Mammary microvascular endothelial cell (primary cell): Measurements from ENCODE around the gene RPS6KB2. TPM values are rescaled to one million over a fixed set of nuclear protein-coding genes. Genes with fewer than 3 reads are reported as not detected.

Source experiments
- total RNA-seq: library from RNA; depleted of rRNA; stranded (reverse); fragments of >200 nt; gene quantifications from 2 replicates; pipeline ENCODE4 v1.2.3, GENCODE V29; 2015

RPS6KB2 gene
- 66.0 and 76.4 TPM in 2 replicates for total RNA-seq

GRCh38 chr11:67428052-67429001, at the start of gene RPS6KB2:
RPS6KB2 (plus strand) TSS chr11:67428494; CDS start chr11:67428546, 52 bp downstream.

GRCh38 chr11:67391304-67392182, 36.8 kb upstream of the RPS6KB2 start, which contains the start of gene RAD9A:
RAD9A (plus strand) TSS chr11:67391986; CDS start chr11:67392045, 59 bp downstream.

GRCh38 chr11:67401495-67402191, 26.7 kb upstream of the RPS6KB2 start, which contains the start of gene PPP1CA:
PPP1CA (minus strand) TSS chr11:67401858; CDS start chr11:67401782, 76 bp downstream.

GRCh38 chr11:67415501-67416304, 12.6 kb upstream of the RPS6KB2 start, which contains the start of gene CARNS1:
CARNS1 (plus strand) TSS chr11:67415678; CDS start chr11:67416200, 522 bp downstream.

GRCh38 chr11:67437082-67437808, 9.0 kb downstream of the RPS6KB2 start, which contains the start of gene PTPRCAP:
PTPRCAP (minus strand) TSS chr11:67437682; CDS start chr11:67437619, 63 bp downstream.

GRCh38 chr11:67452141-67452952, 24.1 kb downstream of the RPS6KB2 start, which contains the start of gene GPR152:
GPR152 (minus strand) TSS chr11:67452729; CDS start chr11:67452724, 5 bp downstream.

GRCh38 chr11:67455054-67455453, 26.8 kb downstream of the RPS6KB2 start, which contains the start of gene CABP4:
CABP4 (plus strand) TSS chr11:67455354; CDS start chr11:67455424, 70 bp downstream.

GRCh38 chr11:67468759-67469507, 40.6 kb downstream of the RPS6KB2 start, which contains the start of gene TMEM134:
TMEM134 (minus strand) TSS chr11:67469251; CDS start chr11:67469192, 59 bp downstream.

GRCh38 chr11:67482827-67483798, 54.8 kb downstream of the RPS6KB2 start, which contains the start of gene AIP:
AIP (plus strand) TSS chr11:67483026; CDS start chr11:67483159, 133 bp downstream.

Other genes starting within 250 kb of the RPS6KB2 start
- 43.1 and 47.3 TPM in 2 replicates for gene GRK2, start 162.0 kb upstream of the RPS6KB2 start, total RNA-seq
- gene ANKRD13D, start 139.2 kb upstream of the RPS6KB2 start, total RNA-seq = 19.1 and 24.3 TPM in 2 replicates
- 12.5 and 24.0 TPM in 2 replicates for gene SSH3, start 125.0 kb upstream of the RPS6KB2 start, total RNA-seq
- 89.9 and 100 TPM in 2 replicates for gene POLD4, start 74.9 kb upstream of the RPS6KB2 start, total RNA-seq
- 6.3 and 6.8 TPM in 2 replicates for gene CLCF1, start 54.9 kb upstream of the RPS6KB2 start, total RNA-seq
- 4.6 and 7.9 TPM in 2 replicates for gene RAD9A, start 36.5 kb upstream of the RPS6KB2 start, total RNA-seq
- 278 and 283 TPM in 2 replicates for gene PPP1CA, start 26.6 kb upstream of the RPS6KB2 start, total RNA-seq
- not detected in 2 replicates for gene TBC1D10C, start 24.4 kb upstream of the RPS6KB2 start, total RNA-seq
- gene CARNS1, start 12.8 kb upstream of the RPS6KB2 start, total RNA-seq = not detected in 2 replicates
- 0.87 TPM in 1 of 2 replicates, not detected in the other for gene PTPRCAP, start 9.2 kb downstream of the RPS6KB2 start, total RNA-seq
- 122 and 126 TPM in 2 replicates for gene CORO1B, start 15.0 kb downstream of the RPS6KB2 start, total RNA-seq
- not detected in 2 replicates for gene GPR152, start 24.2 kb downstream of the RPS6KB2 start, total RNA-seq
- 2.1 and 3.9 TPM in 2 replicates for gene CABP4, start 26.9 kb downstream of the RPS6KB2 start, total RNA-seq
- 51.3 and 70.9 TPM in 2 replicates for gene TMEM134, start 40.8 kb downstream of the RPS6KB2 start, total RNA-seq
- 52.0 and 61.3 TPM in 2 replicates for gene AIP, start 54.5 kb downstream of the RPS6KB2 start, total RNA-seq
- 13.1 and 19.4 TPM in 2 replicates for gene PITPNM1, start 76.9 kb downstream of the RPS6KB2 start, total RNA-seq
- 54.0 and 55.4 TPM in 2 replicates for gene CDK2AP2, start 79.7 kb downstream of the RPS6KB2 start, total RNA-seq
- not detected in 2 replicates for gene CABP2, start 95.0 kb downstream of the RPS6KB2 start, total RNA-seq
- gene GSTP1, start 155.3 kb downstream of the RPS6KB2 start, total RNA-seq = 761 and 855 TPM in 2 replicates
- 192 TPM in 2 replicates for gene NDUFV1, start 178.4 kb downstream of the RPS6KB2 start, total RNA-seq
- 12.3 and 16.5 TPM in 2 replicates for gene NUDT8, start 201.4 kb downstream of the RPS6KB2 start, total RNA-seq
- gene TBX10, start 211.3 kb downstream of the RPS6KB2 start, total RNA-seq = not detected in 2 replicates
- not detected in 2 replicates for gene ACY3, start 222.2 kb downstream of the RPS6KB2 start, total RNA-seq
- not detected in 2 replicates for gene ALDH3B2, start 246.1 kb downstream of the RPS6KB2 start, total RNA-seq